HCT116 (cell line): ENCODE data around the gene KSR2. TPM values are rescaled to one million over a fixed set of nuclear protein-coding genes. Genes with fewer than 3 reads are reported as not detected.

Experiments used
- ATAC-seq: fragments of 200-7000 bp; cut with Tn5 transposase; 2 replicates; pipeline ENCODE4 v1.9.1; 2020; ENCODE audit warnings: mild to moderate bottlenecking, moderate library complexity
- BruUV-seq: library from RNA; stranded (reverse); fragments of 400-500 nt; replicated peaks from 2 replicates; lab custom pipeline; 2021; lab: Mats Ljungman, UMichigan
- CTCF ChIA-PET: fragments of 300-600 bp; sonication (Branson Sonifier 250); formaldehyde crosslinking; loops from one replicate; lab custom pipeline; 2021; ENCODE audit warnings: antibody characterized with exemption; lab: Charles Lee
- POLR2A ChIA-PET: fragments of 300-600, 350-600 bp; sonication (Branson Sonifier 250); formaldehyde crosslinking; loops from one replicate; lab custom pipeline; 2021; ENCODE audit warnings: antibody characterized with exemption; lab: Charles Lee
- RAD21 ChIA-PET, 2 experiments: fragments of 300-600 bp; sonication (Branson Sonifier 250); formaldehyde crosslinking; loops; one replicate each; lab custom pipeline; 2023; ENCODE audit warnings: low total read pairs in 2 of 2; ENCODE audit not compliant: uncharacterized antibody in 2 of 2, unreplicated experiment in 2 of 2, low non-redundant PET in 1 of 2; lab: Charles Lee
- DNase-seq: peaks from one replicate; pipeline ENCODE4 v3.0.0-alpha.2; 2010; ENCODE audit warnings: low read depth, low spot score
- H2AFZ ChIP-seq: fragments of 200-600 bp; shearing (Covaris generic), sonication (generic); 2 replicates; pipeline ENCODE4 v1.6.1; 2017; ENCODE audit warnings: low read depth, mixed run types, mixed read lengths, antibody characterized with exemption, low read length; ENCODE audit not compliant: poor library complexity, severe bottlenecking
- H3K27ac ChIP-seq: 2 replicates; pipeline ENCODE4 v1.5.1; 2012; ENCODE audit warnings: low read depth, low read length
- H3K27me3 ChIP-seq: fragments of 200-600 bp; sonication (generic); 2 replicates; pipeline ENCODE4 v1.6.1; 2016; ENCODE audit warnings: mixed run types, low read length, mixed read lengths; ENCODE audit not compliant: insufficient read depth
- H3K36me3 ChIP-seq, 2 experiments: fragments of 200-500 bp in 1 of 2; fragments of 200-600 bp in 1 of 2; sonication (Bioruptor generic) in 1 of 2; sonication (generic) in 1 of 2; 2 replicates each; pipeline versions ENCODE4 v1.5.1 to v1.6.1; 2014 to 2016; ENCODE audit warnings: low read length in 2 of 2, inconsistent platforms in 1 of 2, mixed read lengths in 1 of 2, mixed run types in 1 of 2; ENCODE audit not compliant: insufficient read depth in 2 of 2, control insufficient read depth in 1 of 2
- H3K4me1 ChIP-seq, 2 experiments: fragments of 200-600 bp in 1 of 2; sonication (generic) in 1 of 2; 2 replicates each; pipeline versions ENCODE4 v1.5.1 to v1.6.1; 2012 to 2017; ENCODE audit warnings: low read length in 2 of 2, inconsistent platforms in 1 of 2, mild to moderate bottlenecking in 1 of 2, mixed read lengths in 1 of 2, mixed run types in 1 of 2, moderate library complexity in 1 of 2; ENCODE audit not compliant: insufficient read depth in 2 of 2, control insufficient read depth in 1 of 2
- H3K4me2 ChIP-seq: fragments of 200-600 bp; sonication (generic); 2 replicates; pipeline ENCODE4 v1.6.1; 2017; ENCODE audit warnings: mixed run types, low read length, mixed read lengths
- H3K4me3 ChIP-seq, 2 experiments: fragments of 200-600 bp in 1 of 2; sonication (generic) in 1 of 2; replicated peaks in 1 of 2; 2 replicates each; pipeline ENCODE4 v1.5.1; 2011 to 2016; ENCODE audit warnings: low read length in 2 of 2, control low read depth in 1 of 2, low read depth in 1 of 2, mild to moderate bottlenecking in 1 of 2, mixed read lengths in 1 of 2, mixed run types in 1 of 2
- H3K79me2 ChIP-seq: fragments of 200-600 bp; sonication (generic); 2 replicates; pipeline ENCODE4 v1.6.1; 2017; ENCODE audit warnings: mild to moderate bottlenecking, mixed run types, low read length, moderate library complexity, mixed read lengths; ENCODE audit not compliant: insufficient read depth
- H3K9ac ChIP-seq: fragments of 200-600 bp; sonication (generic); 2 replicates; pipeline ENCODE4 v1.6.1; 2016; ENCODE audit warnings: low read length, mixed read lengths
- H3K9me2 ChIP-seq: fragments of 200-600 bp; sonication (generic), shearing (Covaris generic); 2 replicates; pipeline ENCODE4 v1.6.1; 2017; ENCODE audit warnings: mixed run types, mild to moderate bottlenecking, moderate library complexity; ENCODE audit not compliant: insufficient read depth
- H3K9me3 ChIP-seq, 2 experiments: fragments of 200-500 bp in 1 of 2; fragments of 200-600 bp in 1 of 2; sonication (Bioruptor generic) in 1 of 2; sonication (generic) in 1 of 2; 2 replicates each; pipeline ENCODE4 v1.6.1; 2014 to 2017; ENCODE audit warnings: low read length in 2 of 2, mixed read lengths in 2 of 2, inconsistent platforms in 1 of 2, low read depth in 1 of 2, mild to moderate bottlenecking in 1 of 2, mixed run types in 1 of 2, moderate library complexity in 1 of 2; ENCODE audit not compliant: control insufficient read depth in 1 of 2, insufficient read depth in 1 of 2
- H4K20me1 ChIP-seq: fragments of 200-600 bp; sonication (generic), shearing (Covaris generic); 2 replicates; pipeline ENCODE4 v1.6.1; 2017; ENCODE audit warnings: mixed run types, mild to moderate bottlenecking, moderate library complexity; ENCODE audit not compliant: insufficient read depth
- EGR1 ChIP-seq: IDR thresholded peaks from 2 replicates; pipeline ENCODE4 v1.6.1; 2012; ENCODE audit warnings: low read depth
- ELF1 ChIP-seq: IDR thresholded peaks from 2 replicates; pipeline ENCODE4 v1.6.1; 2012; ENCODE audit warnings: low read depth, borderline replicate concordance
- FOSL1 ChIP-seq: IDR thresholded peaks from 2 replicates; pipeline ENCODE4 v1.6.1; 2012; ENCODE audit warnings: low read depth
- JUND ChIP-seq: IDR thresholded peaks from 2 replicates; pipeline ENCODE4 v1.6.1; 2012
- SIN3A ChIP-seq: IDR thresholded peaks from 2 replicates; pipeline ENCODE4 v1.6.1; 2012; ENCODE audit warnings: low read depth
- SRF ChIP-seq: IDR thresholded peaks from 2 replicates; pipeline ENCODE4 v1.6.1; 2012; ENCODE audit warnings: low read depth
- ZNF274 ChIP-seq: fragments of 200-500 bp; sonication (Bioruptor generic); IDR thresholded peaks from 2 replicates; pipeline ENCODE4 v1.6.1; 2014; ENCODE audit warnings: mild to moderate bottlenecking, low read depth, low read length, inconsistent platforms
- intact Hi-C: fragments of 100-400 bp; cut with micrococcal nuclease; formaldehyde crosslinking; loops from 2 replicates; pipeline ENCODE4 v1.10.0; 2022
- total RNA-seq: library from RNA; stranded (reverse); gene quantifications from one replicate; pipeline ENCODE4 v1.2.1, GENCODE V29; 2021; ENCODE audit not compliant: unreplicated experiment
- TF ChIP-seq, protein P1 (sequence below): IDR thresholded peaks from 2 replicates; pipeline ENCODE4 v1.6.1; 2012; ENCODE audit warnings: low read depth

KSR2 gene
- total RNA-seq, 1 experiment from 2014 or later, result 10.1 TPM

DNA sequence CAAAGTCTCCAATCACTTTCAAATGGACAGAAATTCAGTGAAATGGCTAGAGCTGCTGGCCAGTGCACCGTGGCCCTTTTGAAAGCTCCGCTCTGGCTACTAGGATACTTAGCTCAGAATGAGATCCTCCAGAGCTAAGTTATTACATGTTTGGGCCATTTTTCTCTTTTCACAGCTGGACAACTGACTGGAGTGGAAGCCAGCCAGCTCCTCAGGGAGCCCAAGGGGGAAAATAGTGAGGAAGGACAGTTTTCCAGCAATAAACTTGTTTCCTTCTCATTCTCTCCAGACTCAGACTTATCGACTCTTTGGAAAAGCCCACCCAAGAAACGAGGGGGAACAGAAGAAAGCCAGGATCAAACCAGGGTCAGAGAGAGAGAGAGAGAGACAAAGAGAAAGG is 266.0 kb downstream of the KSR2 start:
- TF ChIP-seq, protein P1, sequence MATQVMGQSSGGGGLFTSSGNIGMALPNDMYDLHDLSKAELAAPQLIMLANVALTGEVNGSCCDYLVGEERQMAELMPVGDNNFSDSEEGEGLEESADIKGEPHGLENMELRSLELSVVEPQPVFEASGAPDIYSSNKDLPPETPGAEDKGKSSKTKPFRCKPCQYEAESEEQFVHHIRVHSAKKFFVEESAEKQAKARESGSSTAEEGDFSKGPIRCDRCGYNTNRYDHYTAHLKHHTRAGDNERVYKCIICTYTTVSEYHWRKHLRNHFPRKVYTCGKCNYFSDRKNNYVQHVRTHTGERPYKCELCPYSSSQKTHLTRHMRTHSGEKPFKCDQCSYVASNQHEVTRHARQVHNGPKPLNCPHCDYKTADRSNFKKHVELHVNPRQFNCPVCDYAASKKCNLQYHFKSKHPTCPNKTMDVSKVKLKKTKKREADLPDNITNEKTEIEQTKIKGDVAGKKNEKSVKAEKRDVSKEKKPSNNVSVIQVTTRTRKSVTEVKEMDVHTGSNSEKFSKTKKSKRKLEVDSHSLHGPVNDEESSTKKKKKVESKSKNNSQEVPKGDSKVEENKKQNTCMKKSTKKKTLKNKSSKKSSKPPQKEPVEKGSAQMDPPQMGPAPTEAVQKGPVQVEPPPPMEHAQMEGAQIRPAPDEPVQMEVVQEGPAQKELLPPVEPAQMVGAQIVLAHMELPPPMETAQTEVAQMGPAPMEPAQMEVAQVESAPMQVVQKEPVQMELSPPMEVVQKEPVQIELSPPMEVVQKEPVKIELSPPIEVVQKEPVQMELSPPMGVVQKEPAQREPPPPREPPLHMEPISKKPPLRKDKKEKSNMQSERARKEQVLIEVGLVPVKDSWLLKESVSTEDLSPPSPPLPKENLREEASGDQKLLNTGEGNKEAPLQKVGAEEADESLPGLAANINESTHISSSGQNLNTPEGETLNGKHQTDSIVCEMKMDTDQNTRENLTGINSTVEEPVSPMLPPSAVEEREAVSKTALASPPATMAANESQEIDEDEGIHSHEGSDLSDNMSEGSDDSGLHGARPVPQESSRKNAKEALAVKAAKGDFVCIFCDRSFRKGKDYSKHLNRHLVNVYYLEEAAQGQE, result no peak
- TF ChIP-seq SRF (no peak), ZNF274 (no peak), EGR1 (no peak)
- no peaks in the 10 kb centered on the region for H4K20me1 ChIP-seq
- no TSS peak for BruUV-seq
- ChIA-PET POLR2A (no interaction called here), CTCF (no interaction called here), RAD21 (no interaction called here)
- H3K4me1 ChIP-seq, result peaks cover 0 to 18% of the 10 kb centered on the region in 2 experiments; a peak in 1 of 4 replicates
- H3K27ac ChIP-seq, result no peak overlapping the region
- no peaks in the 10 kb centered on the region for H3K36me3 ChIP-seq
- no peaks in the 10 kb centered on the region for H3K79me2 ChIP-seq
- DNase-seq (no peak), ATAC-seq (no peak)
- intact Hi-C loops, result no loop called here
- no peak overlapping the region for H3K9ac ChIP-seq
- H3K9me2 ChIP-seq, result no peaks in the 10 kb centered on the region
- no peak overlapping the region for H3K4me2 ChIP-seq
- no peak overlapping the region for H2AFZ ChIP-seq
- no peaks in the 10 kb centered on the region for H3K9me3 ChIP-seq
- H3K4me3 ChIP-seq, result no peak overlapping the region
- no peaks in the 10 kb centered on the region for H3K27me3 ChIP-seq

DNA sequence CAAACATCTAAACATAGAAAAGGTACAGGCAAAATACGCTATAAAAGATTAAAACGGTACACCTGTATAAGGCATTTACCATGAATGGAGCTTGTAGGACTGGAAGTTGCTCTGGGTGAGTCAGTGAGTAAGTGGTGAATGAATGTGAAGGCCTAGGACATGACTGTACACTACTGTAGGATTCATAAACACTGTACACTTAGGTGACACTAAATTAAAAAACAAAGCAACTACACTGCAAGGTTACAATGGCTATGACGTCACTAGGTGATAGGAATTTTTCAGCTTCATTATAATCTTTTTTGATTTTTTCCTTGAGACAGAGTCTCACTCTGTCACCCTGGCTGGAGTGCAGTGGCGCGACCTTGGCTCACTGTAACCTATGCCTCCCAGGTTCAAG is 269.2 kb downstream of the KSR2 start:
- TF ChIP-seq EGR1 (no peak), SIN3A (no peak), FOSL1 (0 out of 2 replicates have a peak, but pooled peaks have one; percentile 18), JUND (peak; percentile 3; the same call in 1 of the 2 replicates), ELF1 (no peak)
- no peak overlapping the region for H3K9ac ChIP-seq
- H3K9me3 ChIP-seq, result no peaks in the 10 kb centered on the region
- CTCF ChIA-PET, result no interaction called here
- peak overlapping the region; percentile 24 for H3K4me2 ChIP-seq
- no peak overlapping the region for H3K27ac ChIP-seq
- no peaks in the 10 kb centered on the region for H3K27me3 ChIP-seq
- ATAC-seq, result peak; percentile 57; the same call in 1 of the 2 replicates
- POLR2A ChIA-PET, result no interaction called here
- no peaks in the 10 kb centered on the region for H3K79me2 ChIP-seq
- no peak overlapping the region for H3K4me3 ChIP-seq
- BruUV-seq, result no TSS peak
- H2AFZ ChIP-seq, result no peak overlapping the region
- no peaks in the 10 kb centered on the region for H3K9me2 ChIP-seq
- H4K20me1 ChIP-seq, result no peaks in the 10 kb centered on the region
- peaks cover 0 to 18% of the 10 kb centered on the region in 2 experiments; a peak in 1 of 4 replicates for H3K4me1 ChIP-seq
- H3K36me3 ChIP-seq, result no peaks in the 10 kb centered on the region
- no peak for DNase-seq
- RAD21 ChIA-PET, result no interaction called here
- intact Hi-C loops, result no loop called here
